Uterus (tissue), 2 donors: ENCODE results near the gene GALNT18.

Source experiments
- CTCF ChIP-seq, 4 experiments: fragments of 200-600 bp in 2 of 4; fragments of 450-650 bp in 2 of 4; sonication (generic) in 2 of 4; IDR thresholded peaks; one replicate each; pipeline ENCODE4 v1.5.1; 2016 to 2019; ENCODE audit warnings: antibody characterized with exemption in 4 of 4, mild to moderate bottlenecking in 2 of 4, moderate library complexity in 1 of 4
- POLR2A ChIP-seq, 2 donors: fragments of 450-650 bp; IDR thresholded peaks; one replicate each; pipeline ENCODE4 v1.6.1; 2016; ENCODE audit warnings: antibody characterized with exemption in 2 of 2, mild to moderate bottlenecking in 1 of 2, moderate library complexity in 1 of 2

GRCh38 chr11:11493698-11494097 is 128.1 kb downstream of the GALNT18 start:
- TF ChIP-seq CTCF (IDR thresholded peaks at IDR 0.05) (no peak), POLR2A (IDR thresholded peaks at IDR 0.05) (no peak)
